DND-41 (cell line): ENCODE data around the gene CISD3.

Source experiments
- ATAC-seq: fragments of 200-7000 bp; cut with Tn5 transposase; 3 replicates; pipeline ENCODE4 v1.9.1; 2021; ENCODE audit warnings: low read depth; ENCODE audit not compliant: insufficient read depth
- DNase-seq: peaks from one replicate; pipeline ENCODE4 v3.0.0-alpha.2; 2020
- H2AFZ ChIP-seq: 2 replicates; pipeline ENCODE4 v1.6.0; 2012; ENCODE audit warnings: low read depth, low read length
- H3K27ac ChIP-seq: 2 replicates; pipeline ENCODE4 v1.5.1; 2012; ENCODE audit warnings: low read length, inconsistent platforms
- H3K27me3 ChIP-seq: fragments of 200-600 bp; sonication (generic); 2 replicates; pipeline ENCODE4 v1.6.0; 2012; ENCODE audit warnings: low read length, mild to moderate bottlenecking, inconsistent platforms; ENCODE audit not compliant: insufficient read depth, poor library complexity
- H3K36me3 ChIP-seq: 2 replicates; pipeline ENCODE4 v1.5.1; 2012; ENCODE audit warnings: low read length, inconsistent platforms; ENCODE audit not compliant: insufficient read depth
- H3K4me1 ChIP-seq: 2 replicates; pipeline ENCODE4 v1.5.1; 2012; ENCODE audit warnings: mild to moderate bottlenecking, low read length; ENCODE audit not compliant: insufficient read depth
- H3K4me2 ChIP-seq: 2 replicates; pipeline ENCODE4 v1.6.0; 2012; ENCODE audit warnings: mild to moderate bottlenecking, moderate library complexity, low read length, inconsistent platforms; ENCODE audit not compliant: insufficient read depth
- H3K4me3 ChIP-seq, 2 experiments: fragments of 200-600 bp in 1 of 2; shearing (Covaris generic) in 1 of 2; 2 replicates each; pipeline ENCODE4 v1.5.1; 2012 to 2016; ENCODE audit warnings: inconsistent platforms in 2 of 2, low read length in 2 of 2, mild to moderate bottlenecking in 2 of 2, low read depth in 1 of 2, moderate library complexity in 1 of 2
- H3K79me2 ChIP-seq: 2 replicates; pipeline ENCODE4 v1.6.0; 2012; ENCODE audit warnings: low read length, inconsistent platforms; ENCODE audit not compliant: insufficient read depth
- H3K9ac ChIP-seq: 2 replicates; pipeline ENCODE4 v1.6.0; 2012; ENCODE audit warnings: low read depth, mild to moderate bottlenecking, inconsistent platforms, low read length, moderate library complexity
- H3K9me3 ChIP-seq: 2 replicates; pipeline ENCODE4 v1.5.1; 2012; ENCODE audit warnings: low read length, moderate library complexity, mild to moderate bottlenecking, inconsistent platforms; ENCODE audit not compliant: insufficient read depth, severe bottlenecking
- H4K20me1 ChIP-seq: 2 replicates; pipeline ENCODE4 v1.6.0; 2012; ENCODE audit warnings: low read length; ENCODE audit not compliant: insufficient read depth
- CTCF ChIP-seq: IDR thresholded peaks from 2 replicates; pipeline ENCODE4 v1.5.1; 2012; ENCODE audit warnings: borderline replicate concordance, low read length, moderate library complexity, mild to moderate bottlenecking; ENCODE audit not compliant: poor library complexity, severe bottlenecking; ENCODE audit errors: extremely low read depth
- EZH2 ChIP-seq: IDR thresholded peaks from 3 replicates; pipeline ENCODE4 v1.6.1; 2012; ENCODE audit warnings: borderline replicate concordance, low read depth, mild to moderate bottlenecking, moderate library complexity, low read length, inconsistent platforms; ENCODE audit not compliant: severe bottlenecking

Gene CISD3

GRCh38 chr17:38738007-38738662 is 8.0 kb downstream of the CISD3 start:
- Histone ChIP-seq H3K36me3 (peaks cover 56% of the 10 kb centered on the region), H3K27me3 (no peaks in the 10 kb centered on the region), H3K9me3 (no peaks in the 10 kb centered on the region), H3K9ac (no peak overlapping the region), H3K4me1 (peaks cover 15% of the 10 kb centered on the region), H3K79me2 (peaks cover 31% of the 10 kb centered on the region), H3K4me3 (no peak overlapping the region), H3K27ac (no peak overlapping the region), H4K20me1 (peaks cover 43% of the 10 kb centered on the region; the same call in 1 of the 2 replicates), H2AFZ (no peak overlapping the region), H3K4me2 (no peak overlapping the region)
- ATAC-seq (no peak), DNase-seq (no peak)
- TF ChIP-seq CTCF: no peak
- no peak for TF ChIP-seq EZH2

- Histone ChIP-seq H3K4me1 (peaks cover 17% of the 10 kb centered on the region), H3K9me3 (no peaks in the 10 kb centered on the region), H2AFZ (no peak overlapping the region), H3K27ac (no peak overlapping the region), H3K79me2 (peaks cover 35% of the 10 kb centered on the region), H3K9ac (no peak overlapping the region), H4K20me1 (peaks cover 44% of the 10 kb centered on the region; the same call in 1 of the 2 replicates), H3K4me3 (no peak overlapping the region), H3K27me3 (no peaks in the 10 kb centered on the region), H3K4me2 (no peak overlapping the region), H3K36me3 (peaks cover 51% of the 10 kb centered on the region)
- no peak for DNase-seq
- ATAC-seq: no peak
- TF ChIP-seq EZH2: no peak
- no peak for TF ChIP-seq CTCF
Observed at GRCh38 chr17:38738686-38739085, 8.5 kb downstream of the CISD3 start.

GRCh38 chr17:38739305-38739704 is 9.2 kb downstream of the CISD3 start:
- Histone ChIP-seq H3K27me3 (no peaks in the 10 kb centered on the region), H3K9ac (no peak overlapping the region), H3K4me3 (no peak overlapping the region), H4K20me1 (peaks cover 42% of the 10 kb centered on the region; the same call in 1 of the 2 replicates), H3K9me3 (no peaks in the 10 kb centered on the region), H3K79me2 (peaks cover 41% of the 10 kb centered on the region), H3K36me3 (peaks cover 46% of the 10 kb centered on the region), H3K4me2 (no peak overlapping the region), H3K4me1 (peaks cover 15% of the 10 kb centered on the region), H2AFZ (no peak overlapping the region), H3K27ac (no peak overlapping the region)
- no peak for DNase-seq
- TF ChIP-seq CTCF (no peak), EZH2 (no peak)
- ATAC-seq: no peak
